ENCODE results near the gene PSAPL1. TPM values are rescaled to one million over a fixed set of nuclear protein-coding genes. Genes with fewer than 3 reads are reported as not detected.

Gene PSAPL1
- polyA plus RNA-seq, 1 of the 3 experiments (the other 2 are of a cell fraction): 0.03 TPM

DNA sequence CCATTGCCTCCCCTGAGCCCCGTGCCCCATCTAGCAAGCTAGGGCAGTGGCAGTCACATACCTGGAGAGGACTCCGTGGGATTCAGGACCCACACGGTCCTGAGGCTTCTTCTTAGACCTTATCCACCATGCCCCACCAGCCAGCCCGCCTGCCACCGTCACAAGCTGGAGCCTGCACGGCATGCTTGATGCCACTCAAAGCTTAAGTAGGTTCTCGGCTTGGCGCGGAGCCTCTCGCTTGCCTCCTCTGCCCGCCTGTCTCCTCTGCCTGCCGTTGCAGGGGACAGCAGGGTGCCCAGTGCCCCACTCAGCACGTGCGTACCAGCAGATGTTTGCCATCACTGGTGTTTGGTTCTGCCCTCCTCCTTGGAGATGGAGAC lies 14.1 kb downstream of the PSAPL1 start:
- DNase-seq: no peak

DNA sequence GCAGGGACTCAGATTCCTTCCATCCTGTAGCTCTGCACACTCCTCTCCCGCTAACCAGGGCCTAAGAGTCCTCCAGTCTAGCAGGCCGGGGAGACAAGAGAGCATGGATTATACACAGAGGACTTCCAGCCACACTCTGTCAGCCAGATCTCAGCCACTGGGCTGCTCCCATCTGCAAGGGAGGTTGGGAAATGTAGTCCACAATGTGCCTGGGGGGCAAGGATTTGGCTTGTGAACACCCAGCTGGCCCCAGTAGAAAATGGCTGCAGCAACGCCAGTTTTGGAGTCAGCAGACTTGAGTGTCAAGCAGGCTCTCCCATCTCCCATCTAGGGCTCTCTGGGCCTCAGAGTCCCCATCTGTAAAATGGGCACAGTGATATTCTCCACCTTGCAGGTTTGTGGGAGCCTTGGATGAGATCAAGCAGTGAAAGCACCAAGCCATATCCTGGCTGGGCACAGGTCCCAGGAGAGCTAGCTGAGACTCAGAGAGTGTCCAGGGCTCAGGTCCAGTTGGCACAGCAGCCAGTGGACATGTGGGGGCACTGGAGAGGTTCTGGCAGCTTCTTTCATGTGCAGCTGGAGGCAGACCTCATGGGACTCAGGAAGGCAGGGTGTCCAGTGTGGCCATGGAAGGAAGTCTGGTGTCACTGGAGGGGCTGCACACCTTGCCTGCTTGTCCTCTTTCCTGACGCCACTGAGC lies 14.6 kb downstream of the PSAPL1 start:
- Histone ChIP-seq H4K20me1 (ENCODE audit: insufficient read depth) (no peaks in the 10 kb centered on the region), H3K36me3 (replicated peaks in 1 of 2; ENCODE audit: control insufficient read depth in 1 of 2, insufficient read depth in 2 of 2, low read length in 1 of 2) (no peaks in the 10 kb centered on the region), H3K9me3 (no peaks in the 10 kb centered on the region), H3K4me2 (no peak overlapping the region), H3K79me2 (ENCODE audit: insufficient read depth) (no peaks in the 10 kb centered on the region), H3K9me2 (no peaks in the 10 kb centered on the region), H3K27ac (ENCODE audit: low read depth in 2 of 2, low read length in 1 of 2) (no peak overlapping the region), H3F3A (replicated peaks; ENCODE audit: insufficient read depth) (no peaks in the 10 kb centered on the region), H3K9ac (no peak overlapping the region), H3K27me3 (ENCODE audit: insufficient read depth) (no peaks in the 10 kb centered on the region), H3K4me1 (ENCODE audit: control insufficient read depth in 1 of 2, insufficient read depth in 2 of 2, low read depth in 1 of 2, low read length in 1 of 2) (no peaks in the 10 kb centered on the region; a peak in 1 of 4 replicates), H2AFZ (ENCODE audit: low read depth) (no peak overlapping the region), H3K4me3 (ENCODE audit: low read depth in 2 of 2, low read length in 1 of 2) (no peak overlapping the region)
- ChIA-PET CTCF (interaction anchor here (0.7 to 1.7 kb wide), 3 partner anchors 14 to 1101 kb away, joined by 3 to 4 read pairs (median 3); no protein-coding TSS in a partner anchor), POLR2A (no interaction called here)
- 28% methylated on average over 2 of the region's 4 CpGs for WGBS (ENCODE audit: low lambda C conversion rate)
- TF ChIP-seq RXRA (IDR thresholded peaks at IDR 0.05; ENCODE audit: borderline replicate concordance, low read depth) (no peak), NFIC (IDR thresholded peaks at IDR 0.05; ENCODE audit: borderline replicate concordance) (no peak), SMC3 (IDR thresholded peaks at IDR 0.05; ENCODE audit: low read depth, low read length) (no peak), FOXJ3 (CRISPR knock-in tag; IDR thresholded peaks at IDR 0.05) (no peak), JUND (IDR thresholded peaks at IDR 0.05) (no peak), CHD2 (IDR thresholded peaks at IDR 0.05; ENCODE audit: low read length, partially characterized antibody) (no peak), MEF2A (IDR thresholded peaks at IDR 0.05; ENCODE audit: borderline replicate concordance, low read depth) (no peak), RCOR1 (IDR thresholded peaks at IDR 0.05; ENCODE audit: low read length) (no peak)
- TF ChIP-seq, protein P1, sequence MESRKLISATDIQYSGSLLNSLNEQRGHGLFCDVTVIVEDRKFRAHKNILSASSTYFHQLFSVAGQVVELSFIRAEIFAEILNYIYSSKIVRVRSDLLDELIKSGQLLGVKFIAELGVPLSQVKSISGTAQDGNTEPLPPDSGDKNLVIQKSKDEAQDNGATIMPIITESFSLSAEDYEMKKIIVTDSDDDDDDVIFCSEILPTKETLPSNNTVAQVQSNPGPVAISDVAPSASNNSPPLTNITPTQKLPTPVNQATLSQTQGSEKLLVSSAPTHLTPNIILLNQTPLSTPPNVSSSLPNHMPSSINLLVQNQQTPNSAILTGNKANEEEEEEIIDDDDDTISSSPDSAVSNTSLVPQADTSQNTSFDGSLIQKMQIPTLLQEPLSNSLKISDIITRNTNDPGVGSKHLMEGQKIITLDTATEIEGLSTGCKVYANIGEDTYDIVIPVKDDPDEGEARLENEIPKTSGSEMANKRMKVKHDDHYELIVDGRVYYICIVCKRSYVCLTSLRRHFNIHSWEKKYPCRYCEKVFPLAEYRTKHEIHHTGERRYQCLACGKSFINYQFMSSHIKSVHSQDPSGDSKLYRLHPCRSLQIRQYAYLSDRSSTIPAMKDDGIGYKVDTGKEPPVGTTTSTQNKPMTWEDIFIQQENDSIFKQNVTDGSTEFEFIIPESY (IDR thresholded peaks at IDR 0.05; ENCODE audit: borderline replicate concordance, low read depth): no peak
- TF ChIP-seq, protein P2, sequence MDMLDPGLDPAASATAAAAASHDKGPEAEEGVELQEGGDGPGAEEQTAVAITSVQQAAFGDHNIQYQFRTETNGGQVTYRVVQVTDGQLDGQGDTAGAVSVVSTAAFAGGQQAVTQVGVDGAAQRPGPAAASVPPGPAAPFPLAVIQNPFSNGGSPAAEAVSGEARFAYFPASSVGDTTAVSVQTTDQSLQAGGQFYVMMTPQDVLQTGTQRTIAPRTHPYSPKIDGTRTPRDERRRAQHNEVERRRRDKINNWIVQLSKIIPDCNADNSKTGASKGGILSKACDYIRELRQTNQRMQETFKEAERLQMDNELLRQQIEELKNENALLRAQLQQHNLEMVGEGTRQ (IDR thresholded peaks at IDR 0.05; ENCODE audit: borderline replicate concordance, low read depth, low read length): no peak
- DNase-seq: no peak

More for the DNA sequence above, 14.1 kb downstream of the PSAPL1 start:
- Histone ChIP-seq H4K20me1 (ENCODE audit: insufficient read depth) (no peaks in the 10 kb centered on the region), H3K9me3 (no peaks in the 10 kb centered on the region), H3K9me2 (no peaks in the 10 kb centered on the region), H3K9ac (no peak overlapping the region), H2AFZ (ENCODE audit: low read depth) (no peak overlapping the region), H3K4me3 (ENCODE audit: low read depth in 2 of 2, low read length in 1 of 2) (no peak overlapping the region), H3K27ac (ENCODE audit: low read depth in 2 of 2, low read length in 1 of 2) (no peak overlapping the region), H3F3A (replicated peaks; ENCODE audit: insufficient read depth) (no peaks in the 10 kb centered on the region), H3K27me3 (ENCODE audit: insufficient read depth) (no peaks in the 10 kb centered on the region), H3K79me2 (ENCODE audit: insufficient read depth) (no peaks in the 10 kb centered on the region), H3K4me1 (ENCODE audit: control insufficient read depth in 1 of 2, insufficient read depth in 2 of 2, low read depth in 1 of 2, low read length in 1 of 2) (no peaks in the 10 kb centered on the region; a peak in 1 of 4 replicates), H3K36me3 (replicated peaks in 1 of 2; ENCODE audit: control insufficient read depth in 1 of 2, insufficient read depth in 2 of 2, low read length in 1 of 2) (no peaks in the 10 kb centered on the region), H3K4me2 (no peak overlapping the region)
- POLR2A ChIA-PET: no interaction called here
- CTCF ChIA-PET: interaction anchor here (0.7 to 1.7 kb wide), 3 partner anchors 13 to 1101 kb away, joined by 3 to 4 read pairs (median 3); no protein-coding TSS in a partner anchor
- TF ChIP-seq, protein P3, sequence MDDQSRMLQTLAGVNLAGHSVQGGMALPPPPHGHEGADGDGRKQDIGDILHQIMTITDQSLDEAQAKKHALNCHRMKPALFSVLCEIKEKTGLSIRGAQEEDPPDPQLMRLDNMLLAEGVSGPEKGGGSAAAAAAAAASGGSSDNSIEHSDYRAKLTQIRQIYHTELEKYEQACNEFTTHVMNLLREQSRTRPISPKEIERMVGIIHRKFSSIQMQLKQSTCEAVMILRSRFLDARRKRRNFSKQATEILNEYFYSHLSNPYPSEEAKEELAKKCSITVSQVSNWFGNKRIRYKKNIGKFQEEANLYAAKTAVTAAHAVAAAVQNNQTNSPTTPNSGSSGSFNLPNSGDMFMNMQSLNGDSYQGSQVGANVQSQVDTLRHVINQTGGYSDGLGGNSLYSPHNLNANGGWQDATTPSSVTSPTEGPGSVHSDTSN (IDR thresholded peaks at IDR 0.05): no peak
- no peak for TF ChIP-seq ELF1 (IDR thresholded peaks at IDR 0.05)
- 75% methylated on average over 11 of the region's 14 CpGs for WGBS (ENCODE audit: low lambda C conversion rate)
